Osteoblast (primary cell): ENCODE measurements around the gene SENP6. TPM values are rescaled to one million over a fixed set of nuclear protein-coding genes. Genes with fewer than 3 reads are reported as not detected.
"Not testable (repeated sequence)": the region's sequence is repeated elsewhere in the genome, so short reads cannot be mapped to it uniquely, and the experiment has no call there.

Experiments used
- DNase-seq: peaks from one replicate; pipeline ENCODE4 v3.0.0; 2011; ENCODE audit warnings: low spot score, mixed read lengths; ENCODE audit not compliant: insufficient read length; ENCODE audit errors: missing footprints
- H2AFZ ChIP-seq: 2 replicates; pipeline ENCODE4 v1.6.0; 2011; ENCODE audit warnings: mild to moderate bottlenecking, low read length
- H3K27ac ChIP-seq: 2 replicates; pipeline ENCODE4 v1.5.1; 2011; ENCODE audit warnings: mild to moderate bottlenecking, low read depth, low read length, moderate library complexity
- H3K27me3 ChIP-seq: 2 replicates; pipeline ENCODE4 v1.6.0; 2012; ENCODE audit warnings: mild to moderate bottlenecking, control low read depth, inconsistent platforms, low read length, moderate library complexity; ENCODE audit not compliant: insufficient read depth
- H3K36me3 ChIP-seq: 2 replicates; pipeline ENCODE4 v1.5.1; 2011; ENCODE audit warnings: mild to moderate bottlenecking, low read length, control low read depth, moderate library complexity; ENCODE audit not compliant: insufficient read depth
- H3K4me1 ChIP-seq: 2 replicates; pipeline ENCODE4 v1.5.1; 2011; ENCODE audit warnings: mild to moderate bottlenecking, low read length, control low read depth, moderate library complexity; ENCODE audit not compliant: insufficient read depth
- H3K4me2 ChIP-seq: 2 replicates; pipeline ENCODE4 v1.6.0; 2011; ENCODE audit warnings: mild to moderate bottlenecking, low read length; ENCODE audit not compliant: insufficient read depth
- H3K4me3 ChIP-seq: fragments of 200-600 bp; sonication (generic); 3 replicates; pipeline ENCODE4 v1.5.1; 2012; ENCODE audit warnings: mild to moderate bottlenecking, low read length, inconsistent platforms; ENCODE audit not compliant: insufficient read depth
- H3K79me2 ChIP-seq: 2 replicates; pipeline ENCODE4 v1.6.0; 2012; ENCODE audit warnings: mild to moderate bottlenecking, low read length, control low read depth, inconsistent platforms; ENCODE audit not compliant: insufficient read depth
- H3K9me3 ChIP-seq: 2 replicates; pipeline ENCODE4 v1.5.1; 2011; ENCODE audit warnings: low read depth, low read length, control low read depth
- H4K20me1 ChIP-seq: 2 replicates; pipeline ENCODE4 v1.6.0; 2012; ENCODE audit warnings: mild to moderate bottlenecking, low read length, control low read depth; ENCODE audit not compliant: insufficient read depth
- CTCF ChIP-seq: IDR thresholded peaks from 2 replicates; pipeline ENCODE4 v1.5.1; 2011; ENCODE audit warnings: mild to moderate bottlenecking, low read depth, low read length, moderate library complexity; ENCODE audit errors: extremely low read depth
- total RNA-seq: library from RNA; depleted of rRNA; stranded (reverse); fragments of >200 nt; gene quantifications from 2 replicates; pipeline ENCODE4 v1.2.3, GENCODE V29; 2012

Gene SENP6
- total RNA-seq, 1 donor = 107 TPM

GRCh38 chr6:75572072-75572471 is 29.6 kb upstream of the SENP6 start:
- H3K9me3 ChIP-seq = no peaks in the 10 kb centered on the region
- no peaks in the 10 kb centered on the region for H3K79me2 ChIP-seq
- no peak for DNase-seq
- no peak overlapping the region for H2AFZ ChIP-seq
- no peak overlapping the region for H3K4me3 ChIP-seq
- no peaks in the 10 kb centered on the region for H3K4me1 ChIP-seq
- H3K4me2 ChIP-seq = no peak overlapping the region
- no peaks in the 10 kb centered on the region for H4K20me1 ChIP-seq
- TF ChIP-seq CTCF = no peak
- H3K36me3 ChIP-seq = no peaks in the 10 kb centered on the region
- H3K27ac ChIP-seq = no peak overlapping the region
- H3K27me3 ChIP-seq = peaks cover 1% of the 10 kb centered on the region

GRCh38 chr6:75579951-75580350 is 21.7 kb upstream of the SENP6 start:
- H3K27me3 ChIP-seq = no peaks in the 10 kb centered on the region
- no peak overlapping the region for H2AFZ ChIP-seq
- no peaks in the 10 kb centered on the region for H3K79me2 ChIP-seq
- H3K4me2 ChIP-seq = no peak overlapping the region
- H3K4me3 ChIP-seq = no peak overlapping the region
- no peak for DNase-seq
- no peak overlapping the region for H3K27ac ChIP-seq
- H3K9me3 ChIP-seq = no peaks in the 10 kb centered on the region
- H3K4me1 ChIP-seq = no peaks in the 10 kb centered on the region
- TF ChIP-seq CTCF = no peak
- H4K20me1 ChIP-seq = no peaks in the 10 kb centered on the region
- no peaks in the 10 kb centered on the region for H3K36me3 ChIP-seq

- no peak for TF ChIP-seq CTCF
- Histone ChIP-seq H3K36me3 (no peaks in the 10 kb centered on the region), H3K4me1 (no peaks in the 10 kb centered on the region), H3K27ac (no peak overlapping the region), H3K4me3 (no peak overlapping the region), H3K27me3 (no peaks in the 10 kb centered on the region), H3K79me2 (no peaks in the 10 kb centered on the region), H2AFZ (no peak overlapping the region), H3K9me3 (no peaks in the 10 kb centered on the region), H3K4me2 (no peak overlapping the region), H4K20me1 (no peaks in the 10 kb centered on the region)
- DNase-seq = no peak
Measured at GRCh38 chr6:75581231-75581630, 20.4 kb upstream of the SENP6 start.

GRCh38 chr6:75584552-75584951 is 17.1 kb upstream of the SENP6 start:
- H4K20me1 ChIP-seq, H3K4me1 ChIP-seq, H2AFZ ChIP-seq, H3K79me2 ChIP-seq, H3K4me2 ChIP-seq, H3K9me3 ChIP-seq, DNase-seq, H3K27ac ChIP-seq, H3K27me3 ChIP-seq, H3K4me3 ChIP-seq, H3K36me3 ChIP-seq: not testable (repeated sequence)

GRCh38 chr6:75588948-75589347 is 12.7 kb upstream of the SENP6 start:
- H3K79me2 ChIP-seq = no peaks in the 10 kb centered on the region
- H4K20me1 ChIP-seq = no peaks in the 10 kb centered on the region
- H3K4me2 ChIP-seq = no peak overlapping the region
- no peak overlapping the region for H3K4me3 ChIP-seq
- H3K9me3 ChIP-seq = no peaks in the 10 kb centered on the region
- no peak overlapping the region for H2AFZ ChIP-seq
- no peak for TF ChIP-seq CTCF
- H3K36me3 ChIP-seq = no peaks in the 10 kb centered on the region
- DNase-seq = no peak
- no peaks in the 10 kb centered on the region for H3K4me1 ChIP-seq
- H3K27me3 ChIP-seq = no peaks in the 10 kb centered on the region
- no peak overlapping the region for H3K27ac ChIP-seq
